Measurements from ENCODE around the gene CFAP97D2.
"Not testable (repeated sequence)": the region's sequence is repeated elsewhere in the genome, so short reads cannot be mapped to it uniquely, and the experiment has no call there.

Gene CFAP97D2

GRCh38 chr13:114158869-114159666, 20.0 kb upstream of the CFAP97D2 start:
- DNase-seq (ENCODE audit: low spot score) = not testable (repeated sequence)

GRCh38 chr13:114161028-114161556, 18.0 kb upstream of the CFAP97D2 start:
- DNase-seq (ENCODE audit: low spot score) = no peak

- peak; percentile 55 for DNase-seq (ENCODE audit: low spot score)
Observed at GRCh38 chr13:114161644-114162532, 17.2 kb upstream of the CFAP97D2 start.

- DNase-seq (ENCODE audit: low spot score) = no peak
Observed at GRCh38 chr13:114162533-114162922, 16.5 kb upstream of the CFAP97D2 start.

GRCh38 chr13:114164053-114164452, 15.0 kb upstream of the CFAP97D2 start:
- no peak for DNase-seq (ENCODE audit: low spot score)

- DNase-seq (ENCODE audit: low spot score) = no peak
Observed at GRCh38 chr13:114164681-114165429, 14.2 kb upstream of the CFAP97D2 start.

- peak; percentile 14 for DNase-seq (ENCODE audit: low spot score)
Observed at GRCh38 chr13:114166381-114167131, 12.5 kb upstream of the CFAP97D2 start.

- DNase-seq (ENCODE audit: low spot score) = no peak
Observed at GRCh38 chr13:114167426-114167825, 11.6 kb upstream of the CFAP97D2 start.

GRCh38 chr13:114167885-114168284, 11.2 kb upstream of the CFAP97D2 start:
- DNase-seq (ENCODE audit: low spot score) = no peak

- DNase-seq (ENCODE audit: low spot score) = no peak
Observed at GRCh38 chr13:114173272-114173671, 5.8 kb upstream of the CFAP97D2 start.

- no peak for DNase-seq (ENCODE audit: low spot score)
Observed at GRCh38 chr13:114173745-114174144, 5.3 kb upstream of the CFAP97D2 start.

GRCh38 chr13:114174529-114174961, 4.5 kb upstream of the CFAP97D2 start:
- DNase-seq (ENCODE audit: low spot score) = no peak

GRCh38 chr13:114176359-114176902, 2.6 kb upstream of the CFAP97D2 start:
- not testable (repeated sequence) for DNase-seq (ENCODE audit: low spot score)

GRCh38 chr13:114177245-114178010, 1.6 kb upstream of the CFAP97D2 start:
- no peak for DNase-seq (ENCODE audit: low spot score)

- DNase-seq (ENCODE audit: low spot score) = no peak
Observed at GRCh38 chr13:114185182-114185971, 6.3 kb downstream of the CFAP97D2 start.

- DNase-seq (ENCODE audit: low spot score) = no peak
Observed at GRCh38 chr13:114194853-114195252, 15.8 kb downstream of the CFAP97D2 start.

GRCh38 chr13:114196629-114197028, 17.6 kb downstream of the CFAP97D2 start:
- no peak for DNase-seq (ENCODE audit: low spot score)

- no peak for DNase-seq (ENCODE audit: low spot score)
Observed at GRCh38 chr13:114198556-114198955, 19.5 kb downstream of the CFAP97D2 start.

GRCh38 chr13:114199526-114199925, 20.5 kb downstream of the CFAP97D2 start:
- DNase-seq (ENCODE audit: low spot score) = not testable (repeated sequence)
